ENCODE measurements around the gene DNAI2.

DNAI2 gene

DNA sequence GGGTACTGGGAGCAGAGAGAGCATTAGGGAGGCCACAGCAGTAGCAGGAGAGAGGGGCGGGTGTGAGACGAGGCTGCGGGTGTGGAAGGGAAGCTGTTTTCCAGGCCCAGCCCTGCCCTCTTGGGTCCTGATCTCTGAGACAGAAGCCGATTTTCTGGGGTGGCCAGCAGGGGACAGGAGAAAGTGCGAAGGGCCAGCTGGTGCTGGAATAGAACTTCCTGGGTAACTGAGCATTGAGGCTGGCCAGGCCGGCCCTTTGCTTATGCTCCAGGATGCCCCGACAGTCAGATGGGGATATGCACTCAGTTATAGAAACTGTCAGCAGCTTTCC, 86.8 kb downstream of the DNAI2 start:
- FAIRE-seq (no peak), DNase-seq (ENCODE audit: low spot score) (no peak)

DNA sequence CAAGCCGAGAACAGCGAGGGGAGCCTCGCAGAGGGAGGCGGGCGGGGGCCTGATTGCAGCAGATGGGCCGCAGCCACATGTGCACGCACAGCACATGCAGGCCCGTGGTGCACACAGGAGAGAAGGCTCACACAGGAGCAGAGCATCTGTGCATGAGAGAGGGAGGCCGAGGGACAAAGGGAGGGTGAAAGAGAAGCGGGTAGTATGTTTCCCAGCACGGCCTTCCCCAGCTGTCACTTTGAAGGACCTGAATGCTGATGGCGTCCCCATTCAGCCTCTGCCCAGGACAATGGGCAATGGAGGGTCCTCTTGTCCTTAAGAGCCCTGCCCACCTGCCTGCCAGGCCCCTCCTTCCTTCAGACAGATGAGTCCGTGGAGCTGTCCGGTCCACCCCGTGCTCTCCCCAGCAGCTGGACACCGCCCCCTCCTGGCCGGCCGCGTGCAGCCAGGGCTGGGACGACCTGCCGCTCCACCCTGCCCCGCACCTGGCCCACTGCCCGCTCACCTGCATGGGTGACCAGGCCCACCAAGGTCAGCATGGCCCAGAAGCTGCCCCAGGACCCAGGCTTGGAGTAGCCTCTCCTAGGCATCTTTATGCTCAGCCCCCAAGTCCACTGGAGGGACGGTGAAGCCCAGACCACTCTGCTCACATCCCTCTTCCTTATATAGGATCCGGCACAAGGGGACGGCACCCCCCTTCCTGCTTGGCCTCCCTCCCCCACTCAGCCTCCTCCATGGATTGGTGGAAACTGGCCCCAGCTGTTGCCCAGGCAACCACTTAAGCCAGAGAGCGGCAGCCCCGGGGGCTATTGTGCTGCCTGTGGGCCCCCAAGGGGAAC, 87.4 kb downstream of the DNAI2 start, which contains the start of gene BTBD17:
Gene BTBD17, minus strand, starts transcription at position 639 of the 839 bp plus-strand sequence. Its CDS starts 49 bp downstream, at position 590.
- FAIRE-seq = no peak

DNA sequence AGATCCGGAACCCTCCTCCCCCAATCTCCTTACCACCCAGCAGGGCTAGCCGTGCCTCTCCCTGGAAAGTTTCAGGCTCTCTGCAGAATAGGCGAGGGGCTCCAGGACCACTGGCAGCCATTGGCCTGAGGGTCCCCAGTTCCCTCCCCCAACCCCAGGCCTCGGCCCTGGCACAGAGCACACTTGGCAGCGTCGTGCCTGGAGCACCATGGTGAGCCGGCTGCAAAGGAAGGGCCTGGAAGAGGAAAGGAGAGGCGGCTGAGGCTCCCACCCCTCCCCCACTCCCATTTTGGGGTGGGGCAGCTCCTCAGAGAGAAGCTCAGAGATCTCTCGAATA, 88.0 kb downstream of the DNAI2 start:
- FAIRE-seq (no peak), DNase-seq (ENCODE audit: low spot score) (no peak)

More for the DNA sequence above, 87.4 kb downstream of the DNAI2 start, which contains the start of gene BTBD17:
- DNase-seq (ENCODE audit: low spot score) = no peak

DNA sequence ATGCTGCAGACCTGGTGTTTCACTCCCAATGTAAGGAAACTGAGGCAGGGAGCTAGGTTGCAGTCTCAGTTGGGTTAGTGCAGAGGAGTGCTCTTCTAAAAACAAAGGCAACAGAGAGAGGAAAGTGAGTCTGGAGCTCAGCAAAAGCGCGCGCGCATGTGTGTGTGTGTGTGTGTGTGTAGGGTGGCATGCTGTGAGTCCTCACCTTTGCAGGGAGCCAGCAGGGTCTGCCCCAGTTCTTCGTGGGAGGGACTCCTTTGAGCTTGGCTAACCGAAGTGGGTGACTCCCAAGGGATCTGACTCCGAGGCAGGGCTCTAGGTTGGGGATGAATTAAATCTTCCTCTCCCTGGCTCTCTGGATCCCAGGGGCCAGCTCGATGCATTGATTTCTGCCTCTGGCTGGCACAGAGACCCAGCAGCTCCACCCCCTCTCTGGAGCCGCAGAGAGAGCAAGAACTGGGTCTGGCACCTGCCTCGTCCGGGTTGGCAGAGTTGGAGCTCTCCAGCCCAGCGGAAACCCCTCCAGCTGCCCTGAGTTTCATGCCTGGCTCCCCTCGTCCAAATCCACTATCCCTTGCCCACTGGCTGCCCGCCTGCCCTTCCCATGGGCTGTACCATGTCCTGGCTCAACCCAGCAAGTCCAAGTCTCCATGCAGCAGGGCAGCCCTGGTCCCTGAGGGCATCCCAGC, 88.9 kb downstream of the DNAI2 start:
- DNase-seq (ENCODE audit: low spot score) = no peak

More for the DNA sequence above, 88.9 kb downstream of the DNAI2 start:
- no peak for FAIRE-seq
